Hematopoietic multipotent progenitor cell treated with erythropoietin and hydrocortisone succinate and interleukin-3 and kit ligand, for 4 days (in vitro differentiated cells): ENCODE data around the gene ATP6V0C.
"Not testable (repeated sequence)": the region's sequence is repeated elsewhere in the genome, so short reads cannot be mapped to it uniquely, and the experiment has no call there.

ENCODE experiments used
- DNase-seq: peaks from one replicate; pipeline ENCODE4 v3.0.0-alpha.2; 2015

Gene ATP6V0C

GRCh38 chr16:2475413-2476344 lies 38.1 kb upstream of the ATP6V0C start:
- DNase-seq = peak; percentile 75

GRCh38 chr16:2476345-2476720 lies 37.4 kb upstream of the ATP6V0C start:
- DNase-seq = no peak

- DNase-seq = no peak
Observed at GRCh38 chr16:2476741-2477140, 37.0 kb upstream of the ATP6V0C start.

GRCh38 chr16:2477327-2477726 lies 36.4 kb upstream of the ATP6V0C start:
- DNase-seq = no peak

GRCh38 chr16:2478279-2478678 lies 35.5 kb upstream of the ATP6V0C start:
- peak; percentile 66 for DNase-seq

- DNase-seq = not testable (repeated sequence)
Observed at GRCh38 chr16:2479996-2480395, 33.8 kb upstream of the ATP6V0C start.

- DNase-seq = no peak
Observed at GRCh38 chr16:2480948-2481347, 32.8 kb upstream of the ATP6V0C start.

- no peak for DNase-seq
Observed at GRCh38 chr16:2481676-2482075, 32.1 kb upstream of the ATP6V0C start.

GRCh38 chr16:2482249-2482648 lies 31.5 kb upstream of the ATP6V0C start:
- DNase-seq = no peak

- DNase-seq = no peak
Observed at GRCh38 chr16:2482708-2483534, 30.8 kb upstream of the ATP6V0C start.

- no peak for DNase-seq
Observed at GRCh38 chr16:2483939-2484897, 29.5 kb upstream of the ATP6V0C start.

GRCh38 chr16:2484898-2485508 lies 28.7 kb upstream of the ATP6V0C start:
- DNase-seq = no peak

- DNase-seq = no peak
Observed at GRCh38 chr16:2485811-2486507, 27.8 kb upstream of the ATP6V0C start.

- peak; percentile 90 for DNase-seq
Observed at GRCh38 chr16:2486645-2487516, 26.9 kb upstream of the ATP6V0C start.

- DNase-seq = no peak
Observed at GRCh38 chr16:2487517-2487842, 26.3 kb upstream of the ATP6V0C start.

- peak; percentile 90 for DNase-seq
Observed at GRCh38 chr16:2487903-2488531, 25.7 kb upstream of the ATP6V0C start.

- no peak for DNase-seq
Observed at GRCh38 chr16:2489581-2489980, 24.2 kb upstream of the ATP6V0C start.

- no peak for DNase-seq
Observed at GRCh38 chr16:2490190-2491105, 23.3 kb upstream of the ATP6V0C start.

GRCh38 chr16:2492292-2492691 lies 21.5 kb upstream of the ATP6V0C start:
- DNase-seq = no peak
